Frontal cortex (tissue), 4 donors: ENCODE results near the gene RICTOR. TPM values are rescaled to one million over a fixed set of nuclear protein-coding genes. Genes with fewer than 3 reads are reported as not detected.
A peak's percentile ranks its signal among the peaks of the same experiment; 100 is the strongest.

Experiments
- DNase-seq, 2 donors: peaks; one replicate each; pipeline ENCODE4 v3.0.0; 2012; ENCODE audit warnings: low spot score in 2 of 2
- FAIRE-seq: peaks from 2 replicates; lab custom pipeline; 2012; peaks lifted over from hg19 to GRCh38; lab: Jason Lieb, UNC
- total RNA-seq: library from RNA; depleted of rRNA; stranded (reverse); fragments of >200 nt; gene quantifications from one replicate; pipeline ENCODE4 v1.2.3, GENCODE V29; 2014
- donor health status: control.
- donor health status: control.
- donor health status: control.

RICTOR gene
- total RNA-seq, 1 donor from 2014 or later, result 56.7 TPM

DNA sequence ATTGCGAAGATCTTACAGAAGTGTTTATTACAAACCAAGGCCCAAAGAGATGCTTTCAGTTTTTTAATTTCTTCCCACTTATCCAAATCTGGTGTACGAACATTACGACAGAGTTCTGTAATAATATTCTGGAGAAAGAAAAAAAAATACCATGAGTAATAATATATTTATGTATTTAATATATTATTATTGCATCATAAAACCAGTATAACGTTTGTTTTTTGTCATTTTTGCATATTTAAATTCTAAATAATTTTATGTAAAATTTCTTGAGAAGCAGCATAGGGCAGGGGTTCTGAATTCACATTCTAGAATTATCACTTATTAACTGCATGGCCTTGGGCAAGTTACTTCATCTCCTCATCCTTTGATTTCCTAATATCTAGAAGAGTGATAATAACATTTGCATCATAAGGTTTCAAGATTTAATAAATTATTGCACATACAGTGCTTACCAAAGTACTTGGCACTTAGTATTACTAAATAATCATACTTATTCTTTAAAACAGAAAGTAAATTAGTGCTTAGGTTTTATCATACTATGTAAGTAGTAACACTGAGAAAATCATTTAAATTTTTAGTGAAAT lies 120.7 kb downstream of the RICTOR start:
- DNase-seq (no peak), FAIRE-seq (no peak)

DNA sequence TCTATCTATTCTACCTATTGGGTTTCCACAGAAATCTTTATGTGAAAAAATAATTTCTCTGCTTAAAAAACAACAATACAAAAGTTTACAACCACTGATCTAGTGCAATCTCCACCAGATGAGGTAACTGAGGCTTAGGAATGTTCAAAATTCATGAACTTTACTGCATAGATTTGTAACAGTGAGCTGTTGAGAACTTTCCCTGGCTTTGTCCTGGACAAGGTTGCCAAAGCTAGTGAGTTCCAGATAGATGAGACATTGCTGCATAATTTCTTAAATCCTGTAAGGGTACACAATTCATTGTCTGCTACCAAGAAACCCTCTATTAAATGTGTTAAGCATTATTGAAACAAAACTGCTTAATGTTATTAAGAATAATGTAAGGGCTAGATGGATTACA lies 125.7 kb downstream of the RICTOR start:
- FAIRE-seq (no peak), DNase-seq (no peak)

- FAIRE-seq (no peak), DNase-seq (no peak)
Observed at GRCh38 chr5:38944282-38944681, 129.9 kb downstream of the RICTOR start.

DNA sequence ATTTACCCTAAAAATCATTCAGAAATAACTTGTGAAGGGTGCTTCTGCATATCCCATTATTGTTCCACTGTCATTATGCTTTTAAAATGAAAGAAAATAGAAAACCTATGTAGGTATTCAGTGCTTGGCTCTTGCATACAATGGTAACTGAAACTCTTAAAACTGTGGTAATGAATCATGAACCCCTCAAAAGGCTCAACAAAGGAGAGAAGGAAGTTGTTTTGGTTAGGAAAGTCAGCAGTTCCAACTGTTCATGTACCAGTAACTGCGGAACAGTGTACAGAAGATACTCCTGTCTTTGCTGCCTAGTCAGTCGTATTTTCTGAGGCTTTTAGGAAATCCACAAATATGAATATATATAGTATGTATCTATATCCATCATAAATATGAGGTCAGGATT lies 132.3 kb downstream of the RICTOR start:
- DNase-seq (no peak), FAIRE-seq (no peak)

GRCh38 chr5:38940230-38940858 lies 133.9 kb downstream of the RICTOR start:
- DNase-seq (no peak), FAIRE-seq (no peak)

GRCh38 chr5:38938973-38939372 lies 135.2 kb downstream of the RICTOR start:
- DNase-seq (no peak), FAIRE-seq (no peak)

DNA sequence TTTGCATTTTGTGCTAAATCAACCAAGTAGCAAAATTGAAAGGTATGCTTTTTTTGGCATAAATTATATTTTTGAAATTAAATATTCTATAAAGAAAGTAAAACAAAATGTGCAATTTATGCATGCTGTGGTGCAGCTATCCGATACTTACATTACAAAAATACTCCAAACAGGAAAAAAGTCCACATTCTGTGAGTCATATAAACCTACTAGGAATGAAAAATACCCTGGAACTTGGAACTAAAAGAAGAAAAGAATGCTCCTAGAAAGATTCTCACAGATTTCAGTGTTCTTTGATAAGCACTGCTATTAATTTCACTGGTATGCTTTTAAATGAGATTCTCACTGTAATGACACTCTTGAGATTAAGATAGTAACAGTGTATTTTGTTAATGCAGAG lies 135.8 kb downstream of the RICTOR start:
- DNase-seq (no peak), FAIRE-seq (no peak)

DNA sequence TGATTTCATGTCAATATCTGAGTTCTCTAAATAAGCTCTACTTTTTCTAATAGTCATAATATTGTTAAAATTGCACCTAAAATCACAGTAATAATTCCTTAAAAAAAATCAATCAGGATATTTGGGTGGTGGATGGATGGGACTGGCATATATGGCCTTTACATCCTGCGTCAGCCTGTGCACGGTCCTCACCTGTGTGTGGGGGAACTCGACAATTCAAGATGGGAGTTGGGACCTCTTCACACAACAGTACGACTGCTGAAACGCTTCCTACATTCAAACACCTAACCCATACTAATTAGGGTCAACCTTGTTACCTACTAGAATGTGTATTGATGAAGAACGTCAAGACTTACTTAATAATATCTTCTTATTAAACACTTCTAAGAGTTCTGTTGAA lies 137.9 kb downstream of the RICTOR start:
- FAIRE-seq, result no peak
- no peak for DNase-seq

- FAIRE-seq, result peak; percentile 42
- DNase-seq, result no peak
Observed at GRCh38 chr5:38935437-38935836, 138.8 kb downstream of the RICTOR start.

GRCh38 chr5:38932854-38933408 lies 141.3 kb downstream of the RICTOR start:
- no peak for DNase-seq
- no peak for FAIRE-seq

- no peak for DNase-seq
- FAIRE-seq, result no peak
Observed at GRCh38 chr5:38931731-38932130, 142.5 kb downstream of the RICTOR start.

DNA sequence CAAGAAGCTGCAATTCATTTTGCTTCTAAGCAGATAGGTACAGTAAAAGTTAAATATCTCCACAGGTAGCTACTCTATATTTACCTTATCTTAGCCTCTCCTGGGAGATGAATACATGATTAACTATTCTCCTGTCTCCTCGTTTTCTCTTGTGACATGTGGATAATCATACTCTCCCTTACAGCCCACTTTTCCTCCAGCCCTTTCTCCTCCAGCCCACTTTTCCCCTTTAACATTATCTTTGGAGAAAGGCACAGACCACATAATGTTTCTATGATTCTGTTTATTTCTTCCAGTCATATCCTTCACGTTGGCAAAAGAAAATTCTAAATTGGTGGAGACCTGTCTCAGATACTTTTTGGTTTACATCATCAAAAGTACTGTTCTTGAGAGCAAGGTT lies 144.4 kb downstream of the RICTOR start:
- FAIRE-seq (no peak), DNase-seq (no peak)

- FAIRE-seq (no peak), DNase-seq (no peak)
Observed at GRCh38 chr5:38927470-38927869, 146.7 kb downstream of the RICTOR start.

- DNase-seq (no peak), FAIRE-seq (no peak)
Observed at GRCh38 chr5:38926121-38926520, 148.1 kb downstream of the RICTOR start.

GRCh38 chr5:38925154-38925925 lies 148.9 kb downstream of the RICTOR start:
- FAIRE-seq (no peak), DNase-seq (no peak)

GRCh38 chr5:38923661-38924451 lies 150.3 kb downstream of the RICTOR start:
- DNase-seq, result no peak
- no peak for FAIRE-seq

DNA sequence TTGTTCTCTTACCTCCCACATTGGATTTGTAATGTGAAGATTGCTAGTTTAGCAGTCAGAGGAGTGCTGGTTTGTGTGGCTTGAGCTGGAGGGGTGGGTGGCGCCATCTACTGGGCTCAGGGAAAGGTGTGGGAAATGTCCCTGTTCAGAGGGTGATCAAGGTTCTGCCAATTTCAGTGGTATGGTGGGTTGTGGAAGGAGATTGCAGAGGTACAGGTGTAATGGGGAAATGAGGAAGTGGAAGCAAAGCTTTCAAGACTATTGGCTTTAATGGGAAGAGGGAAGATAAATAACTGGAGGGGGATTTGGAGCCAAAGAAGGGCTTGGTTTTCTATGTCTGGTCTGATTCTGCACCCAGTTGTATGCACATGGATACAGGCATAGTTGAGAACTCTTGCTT lies 152.0 kb downstream of the RICTOR start:
- DNase-seq, result peak; percentile 10 to 54
- no peak for FAIRE-seq

GRCh38 chr5:38921174-38921573 lies 153.0 kb downstream of the RICTOR start:
- FAIRE-seq, result no peak
- DNase-seq, result no peak

GRCh38 chr5:38916802-38917201 lies 157.4 kb downstream of the RICTOR start:
- DNase-seq (no peak), FAIRE-seq (no peak)

- FAIRE-seq (no peak), DNase-seq (no peak)
Observed at GRCh38 chr5:38913714-38914113, 160.5 kb downstream of the RICTOR start.
